GM21723 (cell line): ENCODE results near the gene MRPL44.

Experiments
- ATAC-seq: cut with Tn5 transposase; IDR thresholded peaks from one replicate; pipeline ENCODE4 v1.9.1; 2021; ENCODE audit warnings: mild to moderate bottlenecking, moderate library complexity; ENCODE audit not compliant: unreplicated experiment

The MRPL44 gene

DNA sequence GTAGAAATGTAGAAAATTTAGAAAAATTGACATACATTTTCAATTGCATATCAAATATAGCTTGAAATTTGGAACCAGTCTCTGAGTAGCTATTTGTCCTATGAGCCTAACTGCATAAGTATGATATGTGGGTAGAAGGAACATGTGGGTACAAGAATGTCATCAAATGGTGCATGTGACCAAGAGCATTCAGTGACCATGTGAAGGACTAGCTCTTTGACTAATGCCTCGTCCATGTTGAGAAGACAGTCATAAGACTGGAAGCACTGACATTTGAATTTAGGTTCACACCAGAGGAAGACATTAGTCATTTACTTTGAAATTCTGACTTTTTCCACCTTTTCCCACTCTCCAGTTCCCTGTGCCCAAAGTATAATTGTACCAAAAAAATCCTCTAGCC, 12.6 kb downstream of the MRPL44 start:
- ATAC-seq: no peak

DNA sequence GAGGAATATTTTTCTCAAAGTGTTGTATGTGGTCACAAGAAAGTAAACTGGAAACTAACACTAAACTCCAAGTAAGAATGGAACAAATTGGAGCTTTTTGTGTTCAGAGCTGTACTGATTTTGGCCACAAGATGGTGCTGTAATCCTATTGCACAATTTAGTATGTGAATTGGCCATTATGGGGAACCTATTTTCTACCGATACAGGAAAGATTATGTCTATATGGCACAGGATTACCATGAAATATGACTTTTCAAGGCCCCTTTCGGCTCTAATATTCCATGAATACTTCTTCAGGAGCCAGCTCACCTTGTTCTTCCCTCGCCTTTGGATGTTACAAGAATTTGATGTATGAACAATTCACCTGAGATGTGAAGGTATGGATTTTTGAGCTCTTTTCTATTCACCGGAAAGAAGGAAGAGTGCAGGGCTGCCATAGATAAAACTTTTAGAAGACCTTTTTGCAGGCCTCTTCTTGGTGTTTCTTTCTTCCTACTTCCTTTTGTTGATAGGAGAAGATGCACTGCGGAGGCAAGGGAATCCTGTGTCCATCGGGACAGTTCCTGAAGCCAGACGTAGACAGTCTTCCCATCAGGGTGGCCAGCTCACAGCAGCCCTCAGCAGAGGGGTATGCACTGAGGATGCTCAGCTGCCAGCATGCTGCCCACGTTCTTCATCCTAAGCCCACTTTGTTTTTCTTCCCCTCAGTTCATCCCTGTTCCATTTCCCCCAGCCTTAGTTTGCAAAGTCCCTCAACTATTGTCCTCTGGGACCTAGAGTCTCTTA, 13.3 kb downstream of the MRPL44 start:
- ATAC-seq: no peak

DNA sequence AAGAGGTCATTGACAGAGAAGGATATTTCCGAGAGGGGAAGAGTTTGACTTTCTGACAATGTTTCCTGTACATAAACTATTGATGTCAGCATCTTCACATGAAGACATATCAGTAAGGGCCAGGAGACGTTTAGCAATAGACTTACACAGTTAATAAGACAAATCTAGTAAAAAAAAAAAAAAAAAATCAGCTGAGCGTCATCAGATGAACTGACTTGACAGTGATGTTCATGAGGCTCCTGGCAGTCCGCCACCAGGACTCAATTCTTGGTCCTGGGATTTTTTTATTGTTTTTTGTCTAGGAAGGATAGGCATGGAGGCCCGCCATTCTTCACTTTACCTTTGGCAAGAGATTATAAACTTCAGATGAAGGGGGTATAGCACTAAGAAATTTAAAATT, 14.5 kb downstream of the MRPL44 start:
- ATAC-seq: no peak

DNA sequence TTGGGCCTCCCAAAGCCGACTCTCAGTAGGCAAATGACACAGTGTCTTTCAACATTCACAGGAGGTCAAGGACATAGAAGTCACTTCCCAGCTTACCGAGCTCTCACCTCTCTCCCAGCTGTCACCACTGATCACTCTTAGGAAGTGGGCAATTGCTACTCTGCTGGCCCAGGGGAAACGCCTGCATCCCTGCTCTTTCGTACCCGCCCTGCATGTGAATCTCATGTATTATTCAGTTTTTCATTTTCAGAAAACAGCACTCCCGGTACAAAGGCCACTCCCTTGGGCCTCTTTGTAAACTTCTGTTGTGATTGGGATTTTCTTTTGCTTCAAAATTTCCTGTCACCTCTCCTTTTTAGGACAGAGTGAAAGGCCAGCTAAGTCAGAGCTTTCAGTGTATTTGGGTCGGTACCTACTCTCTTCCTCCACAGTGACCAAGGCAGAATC, 15.4 kb downstream of the MRPL44 start:
- no peak for ATAC-seq

DNA sequence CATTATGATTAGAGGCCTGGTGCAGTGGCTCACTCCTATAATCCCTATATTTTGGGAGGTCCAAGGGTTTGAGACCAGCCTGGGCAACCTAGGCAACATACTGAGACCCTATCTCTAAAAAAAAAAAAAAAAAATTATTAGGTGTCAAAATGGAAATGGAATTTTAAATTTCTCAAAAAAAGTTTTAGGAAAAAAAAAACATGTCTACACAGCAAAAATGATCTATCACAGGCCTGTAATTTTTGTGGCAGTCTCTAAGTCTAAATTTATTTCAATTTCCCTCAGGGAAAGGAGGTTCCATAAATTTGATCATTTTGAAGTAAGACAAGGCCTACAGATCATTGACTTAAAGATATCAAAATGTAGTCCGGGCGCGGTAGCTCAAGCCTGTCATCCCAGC, 16.3 kb downstream of the MRPL44 start:
- no peak for ATAC-seq

DNA sequence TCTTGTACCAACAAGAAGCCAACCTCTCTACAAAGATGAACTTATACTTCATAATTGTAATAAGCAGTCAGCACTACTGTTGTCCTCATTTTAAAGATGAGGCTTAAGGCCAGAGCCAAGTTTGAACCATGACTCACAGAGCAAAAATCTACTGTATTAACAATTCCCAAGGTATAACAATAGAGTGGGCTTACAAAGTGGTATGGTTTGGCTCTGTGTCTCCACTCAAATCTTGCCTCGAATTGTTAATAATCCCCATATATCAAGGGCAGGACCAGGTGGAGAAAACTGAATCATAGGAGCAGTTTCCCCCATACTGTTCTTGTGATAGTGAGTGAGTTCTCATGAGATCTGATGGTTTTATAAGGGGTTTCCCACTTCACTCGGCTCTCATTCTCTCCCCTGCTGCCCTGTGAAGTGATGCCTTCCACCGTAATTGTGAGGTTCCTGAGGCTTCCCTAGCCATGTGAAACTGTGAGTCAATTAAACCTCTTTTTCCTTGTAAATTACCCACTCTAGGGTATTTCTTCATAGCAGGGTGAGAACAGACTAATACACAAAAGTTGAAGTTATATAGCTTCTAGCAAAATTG, 19.5 kb downstream of the MRPL44 start:
- no peak for ATAC-seq

DNA sequence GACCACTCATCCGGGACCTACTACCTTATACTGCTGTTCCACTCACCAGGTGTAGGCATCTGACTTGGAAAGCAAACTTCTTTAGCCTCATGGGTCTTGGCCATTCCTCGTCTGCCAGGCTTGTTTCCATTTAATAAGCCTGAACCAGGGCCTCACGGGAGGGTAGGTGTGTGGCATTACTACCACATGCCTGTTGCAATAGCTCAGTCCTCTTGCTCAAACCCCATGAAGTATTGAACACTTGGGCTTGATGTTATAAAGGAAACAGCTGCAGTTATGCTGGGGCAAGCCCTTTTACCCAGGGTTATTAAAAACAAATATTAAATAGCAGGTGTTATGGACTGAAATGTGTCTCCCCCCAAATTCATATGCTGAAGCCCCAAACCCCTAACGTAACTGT, 21.2 kb downstream of the MRPL44 start:
- no peak for ATAC-seq

DNA sequence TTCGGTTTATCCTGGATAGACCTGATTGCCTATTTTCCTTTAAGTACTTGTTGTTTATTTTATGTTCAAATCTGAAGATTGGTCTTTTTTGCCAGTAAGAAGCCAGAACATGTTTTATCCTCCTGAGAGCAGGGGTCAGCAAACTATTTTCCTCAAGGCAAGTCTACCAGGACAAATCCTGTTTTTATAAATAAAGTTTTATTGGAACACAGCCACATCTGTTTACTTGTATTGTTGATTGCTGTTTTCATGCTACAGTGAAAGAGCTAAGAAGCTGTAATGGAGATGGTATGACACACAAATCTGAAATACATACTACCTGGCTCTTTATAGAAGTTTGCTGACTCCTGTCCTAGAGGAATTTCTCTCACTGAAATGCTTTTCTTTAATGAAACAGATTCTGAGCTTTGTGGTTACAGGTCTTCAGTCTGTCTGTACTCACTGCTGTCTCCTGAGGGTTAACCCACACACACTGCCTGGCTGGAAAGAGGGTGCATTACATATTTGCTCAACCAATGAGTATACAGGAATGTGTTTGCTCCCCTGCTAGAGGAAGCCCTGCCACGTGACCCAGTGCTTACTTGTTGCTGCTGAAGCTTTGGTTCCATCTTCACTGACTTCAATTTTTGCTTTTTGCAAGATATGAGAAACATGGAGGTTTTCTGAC, 22.6 kb downstream of the MRPL44 start:
- ATAC-seq: no peak

DNA sequence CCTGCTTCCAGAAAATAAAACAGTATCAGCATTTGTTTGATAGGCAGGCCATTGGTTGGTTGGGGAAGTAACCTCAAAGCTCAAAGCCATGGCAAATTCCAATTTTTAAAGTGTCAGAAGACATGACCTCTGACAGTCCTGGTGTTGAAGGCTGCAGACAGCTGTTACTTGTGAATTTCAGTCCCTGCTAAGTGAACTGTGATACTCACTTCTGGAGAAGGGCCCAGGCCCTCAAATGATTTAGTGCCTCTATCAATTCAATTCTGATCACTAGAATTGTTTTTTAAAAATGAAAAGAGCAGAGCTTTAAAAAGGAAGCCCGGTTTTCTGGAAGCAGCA, 23.1 kb downstream of the MRPL44 start:
- ATAC-seq: no peak

DNA sequence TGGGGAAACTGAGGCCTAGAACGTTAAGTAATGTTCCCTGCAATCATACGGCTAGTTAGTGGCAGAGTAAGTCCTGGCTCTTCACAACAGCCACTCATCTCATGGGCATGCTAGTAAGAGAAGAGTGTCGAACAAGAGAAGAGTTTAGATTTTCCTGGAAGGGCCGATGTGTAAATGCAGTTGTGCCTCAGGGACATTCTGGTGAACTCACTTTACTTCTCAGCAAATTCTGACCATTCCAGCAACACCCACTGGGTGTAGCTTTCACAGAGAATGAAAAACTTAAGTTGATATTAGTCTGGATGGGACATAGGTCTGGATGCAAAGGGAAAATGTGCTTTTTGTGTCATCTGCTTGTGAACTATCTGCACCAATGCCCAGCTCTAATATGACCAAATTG, 23.5 kb downstream of the MRPL44 start:
- ATAC-seq: no peak

DNA sequence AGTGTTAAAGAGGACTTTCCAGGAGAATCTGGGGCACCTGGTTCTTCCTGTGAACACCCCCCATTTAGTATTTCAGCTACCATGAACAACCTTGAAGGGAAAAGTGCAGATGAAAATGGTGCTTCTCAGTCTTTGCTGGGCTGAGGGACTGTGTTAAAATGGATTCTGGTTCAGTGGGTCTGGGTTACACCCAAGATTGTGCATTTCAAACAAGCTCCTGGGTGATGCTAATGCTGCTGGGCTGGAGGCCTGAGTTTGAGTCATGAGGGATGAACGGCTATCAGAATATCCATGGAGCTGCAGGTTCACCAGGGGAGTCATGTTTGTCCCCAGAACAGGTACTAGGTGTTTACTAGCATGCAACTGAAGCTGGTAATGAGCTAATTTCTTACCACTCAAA, 24.0 kb downstream of the MRPL44 start:
- no peak for ATAC-seq

DNA sequence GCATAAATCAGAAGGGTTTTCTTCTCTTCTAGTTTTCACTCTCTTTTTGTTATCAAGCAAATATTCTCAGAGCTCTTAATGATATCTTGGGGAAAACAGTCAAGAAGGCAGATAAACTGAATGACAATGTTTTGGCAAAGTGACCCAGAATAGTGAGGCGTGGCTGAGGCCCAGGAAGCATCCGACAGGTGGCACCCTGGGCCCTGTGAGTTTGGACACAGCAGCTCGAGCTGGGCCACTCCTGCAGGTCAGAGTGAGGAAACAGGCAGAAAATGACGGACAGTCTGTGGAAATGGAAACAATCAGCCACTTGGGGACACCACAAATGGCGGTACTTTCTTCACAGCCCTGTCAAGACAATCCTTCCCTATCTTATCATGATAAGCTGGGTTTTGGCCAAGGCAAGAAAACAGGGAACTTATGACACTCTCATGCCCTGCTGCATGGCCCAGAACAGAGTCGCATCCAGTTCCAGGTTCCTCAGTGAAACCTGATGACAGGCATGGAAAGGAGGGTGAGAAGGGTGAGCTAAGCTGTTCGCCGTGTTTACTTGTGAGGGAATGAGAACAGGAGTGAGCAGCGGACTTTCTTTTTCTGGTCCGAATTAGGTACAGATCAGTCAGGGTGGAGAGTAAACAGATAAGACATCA, 32.1 kb downstream of the MRPL44 start:
- ATAC-seq: no peak

DNA sequence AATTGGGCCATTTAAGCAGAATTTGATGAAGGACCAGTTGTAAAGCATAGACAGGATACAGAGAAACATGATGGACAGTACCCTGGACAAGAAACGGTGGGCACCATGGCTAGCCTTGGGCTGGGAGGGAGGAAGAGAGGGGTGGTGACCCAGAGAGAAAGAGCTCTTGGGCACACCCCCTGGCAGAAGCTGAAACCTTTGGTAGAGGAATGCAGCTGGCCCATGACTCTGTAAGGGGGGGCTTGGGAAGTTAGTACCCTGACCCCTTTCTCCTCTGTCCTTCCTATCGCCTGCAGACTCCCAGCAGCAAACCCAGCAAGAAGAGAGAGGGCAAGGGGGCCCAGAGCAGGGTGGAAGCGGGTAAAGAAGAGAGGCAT, 32.6 kb downstream of the MRPL44 start:
- ATAC-seq: no peak

DNA sequence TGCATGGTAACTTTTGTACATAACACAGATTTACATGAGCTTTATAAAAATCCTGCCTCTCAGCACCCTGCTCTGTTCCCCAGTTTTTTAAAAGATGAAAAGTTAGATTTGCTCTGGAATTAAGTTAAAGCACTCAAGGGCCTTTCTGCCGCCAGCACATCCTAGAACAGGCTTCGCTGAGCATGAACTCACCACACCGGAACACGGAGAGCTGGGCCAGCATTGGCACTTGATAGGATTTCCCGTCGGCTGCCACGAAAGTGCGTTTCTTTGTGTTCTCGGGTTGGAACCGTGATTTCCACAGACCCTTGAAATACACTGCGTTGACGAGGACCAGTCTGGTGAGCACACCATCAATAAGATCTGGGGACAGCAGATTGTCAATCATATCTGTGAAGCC, 34.3 kb downstream of the MRPL44 start:
- ATAC-seq: no peak

DNA sequence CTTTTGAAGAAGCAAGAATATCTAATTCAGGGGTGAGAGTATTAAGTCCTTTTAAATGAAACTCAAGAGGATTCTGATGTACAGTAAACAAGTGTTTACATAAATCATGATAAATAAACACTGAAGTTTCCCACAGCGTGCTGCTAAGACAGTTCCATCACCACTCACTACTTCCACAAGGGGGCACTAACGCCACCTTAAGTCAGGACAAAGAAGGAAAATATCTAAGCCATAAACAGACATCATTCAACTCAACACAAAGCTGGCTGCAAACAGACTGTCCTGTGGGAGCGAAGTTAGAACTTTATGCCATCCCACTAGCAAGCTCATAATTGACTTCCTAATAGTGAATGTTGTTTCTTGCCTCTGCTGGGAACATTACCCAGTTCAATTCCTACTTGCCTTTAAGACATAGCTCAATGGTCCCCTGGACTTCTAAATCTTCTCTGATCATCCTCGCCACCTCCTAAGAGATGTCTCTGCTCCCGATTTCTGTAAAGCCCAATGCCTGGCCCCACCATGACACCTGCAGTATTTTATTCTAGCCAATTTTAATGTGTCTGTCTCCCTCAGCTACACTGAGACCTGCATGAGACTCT, 36.5 kb downstream of the MRPL44 start:
- peak; percentile 89 for ATAC-seq

DNA sequence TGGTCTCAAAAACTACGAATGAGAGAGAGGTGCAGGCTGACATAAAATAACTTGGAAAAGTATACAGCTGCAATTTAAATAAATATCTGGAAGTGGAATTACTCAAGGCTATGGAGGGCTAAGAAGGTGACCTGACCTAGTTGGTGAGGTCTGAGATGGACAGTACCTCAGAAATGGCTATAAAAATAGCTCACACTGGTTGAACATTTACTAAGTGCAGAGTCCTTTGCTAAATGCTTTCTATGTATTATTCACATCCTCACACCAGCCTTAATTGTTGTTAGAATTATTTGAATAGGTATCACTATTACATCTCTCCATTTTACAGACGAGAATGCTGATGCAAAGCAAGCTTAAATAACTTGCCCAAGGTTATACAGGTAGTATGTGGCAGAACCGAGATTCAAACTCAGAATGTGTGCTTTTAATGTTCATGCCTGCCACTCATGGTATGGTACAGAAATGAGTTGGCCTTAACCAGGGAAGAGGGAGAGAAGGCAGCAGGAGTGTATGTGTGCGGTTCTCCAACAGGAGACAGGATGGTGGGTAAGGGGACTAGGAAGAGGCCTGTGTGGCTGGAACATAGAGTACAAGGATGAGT, 37.4 kb downstream of the MRPL44 start:
- no peak for ATAC-seq

DNA sequence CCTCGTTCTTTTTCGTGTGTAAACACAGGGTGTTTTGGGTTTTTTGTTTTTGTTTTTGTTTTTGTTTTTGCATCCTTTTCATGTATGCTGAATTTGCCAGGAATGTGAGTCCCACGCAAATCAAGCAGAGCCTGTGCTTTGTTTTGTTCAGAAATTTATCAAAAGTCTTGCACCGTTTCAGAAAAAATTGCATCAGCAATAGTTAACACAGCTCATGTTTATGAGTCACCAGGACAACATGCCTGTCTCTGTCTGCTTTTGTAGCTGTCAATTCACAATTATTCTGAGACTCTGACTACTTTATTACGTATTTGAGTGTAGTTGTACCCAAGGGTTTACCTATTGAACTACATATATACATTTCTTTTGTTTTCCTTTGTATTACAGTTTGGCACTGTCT, 38.3 kb downstream of the MRPL44 start:
- ATAC-seq: no peak

DNA sequence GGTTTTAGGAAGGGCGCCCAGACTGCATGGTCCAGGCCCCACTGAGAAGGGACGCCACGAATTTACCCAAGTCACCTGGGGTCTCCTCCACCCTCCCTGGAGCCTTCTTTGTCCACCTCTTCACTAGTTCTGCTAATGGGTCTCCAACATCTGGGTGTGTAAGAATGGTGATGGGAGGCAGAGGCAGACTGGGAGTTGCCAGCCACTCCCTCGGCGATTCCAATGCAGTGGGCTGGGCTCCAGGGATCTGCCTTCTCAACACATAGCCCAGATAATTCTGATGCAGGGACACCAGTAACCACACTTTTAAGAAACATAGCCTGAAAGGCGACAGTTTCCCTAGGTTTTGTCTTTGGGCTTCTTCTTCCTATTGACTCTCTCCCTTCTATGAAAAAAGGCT, 39.1 kb downstream of the MRPL44 start:
- no peak for ATAC-seq

DNA sequence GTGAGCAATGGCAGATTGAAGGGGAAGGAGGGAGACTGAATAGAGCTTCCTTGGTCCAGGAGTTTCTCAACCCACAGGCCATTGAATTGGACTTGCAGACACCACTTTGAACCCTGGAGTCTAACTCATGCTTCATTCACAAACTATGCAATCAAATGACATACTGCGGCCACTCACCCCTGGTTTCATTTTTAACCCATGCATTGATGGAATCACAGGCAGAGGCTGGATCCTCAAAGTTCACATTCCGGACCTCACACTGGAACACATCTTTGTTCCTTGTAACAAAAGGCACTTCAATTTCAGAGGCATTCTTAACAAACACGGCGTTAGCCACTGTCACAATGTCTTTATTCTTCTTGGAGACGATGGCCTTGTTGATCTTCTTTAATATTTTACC, 40.7 kb downstream of the MRPL44 start:
- no peak for ATAC-seq

DNA sequence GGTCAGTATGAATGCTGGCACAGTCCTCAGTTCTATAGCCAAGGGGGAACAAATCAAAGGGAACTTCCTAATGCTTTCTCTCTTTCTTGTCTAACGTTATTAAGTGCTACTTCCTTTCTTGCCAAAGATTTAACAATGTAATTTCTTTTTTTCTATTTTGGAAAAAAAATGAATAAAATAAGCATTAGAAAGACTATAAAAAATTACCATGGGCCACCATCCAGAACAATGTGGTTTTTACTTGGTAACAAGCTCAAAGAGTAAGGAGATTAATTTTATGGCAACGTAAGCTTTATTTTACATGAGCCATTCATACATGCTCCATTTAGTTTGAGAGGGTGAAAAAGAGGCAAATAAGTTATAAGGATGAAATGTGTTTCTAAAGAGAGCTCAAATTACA, 41.7 kb downstream of the MRPL44 start:
- ATAC-seq: no peak

DNA sequence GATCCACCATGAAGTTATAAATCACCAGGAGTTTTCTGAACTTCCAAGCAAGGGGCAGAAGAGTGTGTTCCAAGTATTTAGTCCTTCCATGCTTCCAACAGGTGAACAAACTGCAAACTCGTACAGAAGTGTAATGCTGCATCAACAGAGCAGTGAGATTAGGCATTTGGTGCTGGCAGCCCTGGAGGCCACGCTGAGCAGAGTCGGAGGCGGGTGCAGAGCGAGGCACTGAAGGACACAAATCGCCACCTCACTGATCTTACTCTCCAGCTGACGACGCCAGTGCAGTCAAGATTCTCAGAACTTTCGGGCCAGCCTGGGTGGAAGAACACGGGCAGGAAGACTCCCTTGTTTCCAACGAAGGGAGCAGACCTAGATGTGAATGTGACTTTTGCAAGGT, 42.6 kb downstream of the MRPL44 start:
- no peak for ATAC-seq
